DOHH2 (cell line): ENCODE measurements around the gene PRR36.

Experiments
- EZH2phosphoT487 ChIP-seq: fragments of 200-600 bp; sonication (generic); IDR thresholded peaks from 2 replicates; pipeline ENCODE4 v1.6.1; 2017; ENCODE audit warnings: borderline replicate concordance, mild to moderate bottlenecking, antibody characterized with exemption, low read length, moderate library complexity, mixed read lengths
- TF ChIP-seq, protein P1 (sequence below): fragments of 200-600 bp; sonication (generic); IDR thresholded peaks from one replicate; pipeline ENCODE4 v1.5.1; 2014; ENCODE audit warnings: antibody characterized with exemption, mild to moderate bottlenecking, low read depth, low read length; ENCODE audit not compliant: poor library complexity, severe bottlenecking

DNA sequence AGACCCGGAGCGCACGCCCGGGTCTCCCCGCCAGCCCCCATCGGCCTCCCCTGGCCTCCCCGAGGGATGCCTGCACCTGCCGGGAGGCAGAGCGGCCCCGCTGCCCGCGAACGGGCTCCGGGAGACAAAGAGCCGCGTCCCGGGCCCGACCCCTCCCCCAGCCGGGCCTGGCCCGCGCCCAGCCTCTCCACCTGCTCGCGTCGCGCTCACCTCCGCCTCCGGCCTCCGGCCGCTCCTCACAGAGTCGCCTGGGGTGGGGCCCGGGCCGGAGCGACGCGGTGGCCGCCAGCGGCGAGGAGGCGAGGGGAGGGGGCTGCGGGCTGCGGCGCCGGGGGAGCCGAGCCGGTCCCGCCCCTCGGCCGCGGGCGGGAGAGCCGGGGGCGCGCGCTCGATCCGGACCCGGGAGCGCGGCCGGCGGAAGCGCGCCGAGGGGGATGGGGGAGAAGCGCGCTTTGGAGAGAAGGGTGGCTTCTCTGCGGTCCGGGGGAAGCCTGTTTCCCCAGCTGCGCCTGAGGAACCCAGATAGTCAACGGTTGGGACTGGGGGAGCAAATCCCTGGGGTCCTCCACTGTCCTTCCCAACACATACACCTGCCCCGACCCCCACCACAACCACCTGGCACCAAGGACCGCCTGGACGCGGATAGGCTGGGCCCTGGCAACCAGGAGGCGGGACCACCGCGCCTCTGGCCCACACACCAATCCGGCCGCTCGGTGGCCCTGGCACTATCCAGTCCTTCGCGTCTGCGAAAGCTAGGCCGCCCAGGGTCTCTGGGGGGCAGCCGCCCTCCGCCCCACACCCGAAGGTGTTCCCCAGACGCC, at the start of gene PRR36:
- TF ChIP-seq, protein P1, sequence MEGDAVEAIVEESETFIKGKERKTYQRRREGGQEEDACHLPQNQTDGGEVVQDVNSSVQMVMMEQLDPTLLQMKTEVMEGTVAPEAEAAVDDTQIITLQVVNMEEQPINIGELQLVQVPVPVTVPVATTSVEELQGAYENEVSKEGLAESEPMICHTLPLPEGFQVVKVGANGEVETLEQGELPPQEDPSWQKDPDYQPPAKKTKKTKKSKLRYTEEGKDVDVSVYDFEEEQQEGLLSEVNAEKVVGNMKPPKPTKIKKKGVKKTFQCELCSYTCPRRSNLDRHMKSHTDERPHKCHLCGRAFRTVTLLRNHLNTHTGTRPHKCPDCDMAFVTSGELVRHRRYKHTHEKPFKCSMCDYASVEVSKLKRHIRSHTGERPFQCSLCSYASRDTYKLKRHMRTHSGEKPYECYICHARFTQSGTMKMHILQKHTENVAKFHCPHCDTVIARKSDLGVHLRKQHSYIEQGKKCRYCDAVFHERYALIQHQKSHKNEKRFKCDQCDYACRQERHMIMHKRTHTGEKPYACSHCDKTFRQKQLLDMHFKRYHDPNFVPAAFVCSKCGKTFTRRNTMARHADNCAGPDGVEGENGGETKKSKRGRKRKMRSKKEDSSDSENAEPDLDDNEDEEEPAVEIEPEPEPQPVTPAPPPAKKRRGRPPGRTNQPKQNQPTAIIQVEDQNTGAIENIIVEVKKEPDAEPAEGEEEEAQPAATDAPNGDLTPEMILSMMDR: no peak
- TF ChIP-seq EZH2phosphoT487: no peak; the same call in 1 of the 2 replicates
